Stimulated activated CD8-positive, alpha-beta memory T cell treated with anti-CD3 and anti-CD28 coated beads, Interleukin-15, amount 100 ng/mL, for 4 hours (primary cell): ENCODE data around the gene TFCP2L1.

Experiments
- DNase-seq, 2 donors: peaks; one replicate each; pipeline ENCODE4 v3.0.0-alpha.2; 2020; ENCODE audit warnings: low read depth in 2 of 2

The TFCP2L1 gene

DNA sequence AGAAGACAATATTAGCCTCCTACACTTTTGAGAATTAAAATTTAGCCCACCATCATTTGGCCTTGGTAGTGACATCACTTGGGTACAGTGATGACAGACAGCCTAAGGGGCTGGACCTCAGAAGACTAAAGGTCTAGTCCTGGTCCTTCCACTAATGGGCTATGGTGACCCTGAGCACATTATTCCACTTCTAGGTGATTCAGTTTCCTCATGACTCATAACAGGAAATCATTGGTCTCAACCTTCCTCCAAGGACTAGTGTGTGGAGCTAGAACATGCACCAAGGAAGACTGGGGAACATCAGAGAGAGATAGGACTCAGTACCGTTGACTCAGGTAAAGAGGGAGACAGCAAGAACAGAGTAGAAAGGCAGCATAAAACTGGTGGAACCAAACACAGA lies 64.0 kb downstream of the TFCP2L1 start:
- DNase-seq: no peak

DNA sequence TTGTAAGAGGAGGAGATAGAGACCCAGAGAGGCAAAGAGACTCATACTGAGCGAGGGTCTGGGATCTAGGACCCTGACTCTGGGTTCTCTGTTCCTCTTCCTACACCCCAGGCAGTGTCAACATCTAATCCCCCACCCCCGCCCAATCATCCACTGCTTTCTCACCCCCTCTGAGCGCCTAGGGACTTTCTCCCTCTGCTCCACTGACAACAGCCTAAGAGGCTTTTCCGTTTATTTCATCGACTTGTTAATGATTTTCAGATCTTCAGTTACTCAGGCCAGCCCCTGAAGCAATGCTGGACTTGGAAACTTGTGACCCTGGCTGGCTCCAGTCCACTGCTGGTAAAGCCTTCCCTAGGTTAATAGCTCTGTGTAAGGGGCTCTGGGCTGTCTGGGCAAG lies 65.1 kb downstream of the TFCP2L1 start:
- DNase-seq: no peak

GRCh38 chr2:121218386-121218938 lies 66.5 kb downstream of the TFCP2L1 start:
- no peak for DNase-seq

GRCh38 chr2:121217627-121218026 lies 67.4 kb downstream of the TFCP2L1 start:
- no peak for DNase-seq

DNA sequence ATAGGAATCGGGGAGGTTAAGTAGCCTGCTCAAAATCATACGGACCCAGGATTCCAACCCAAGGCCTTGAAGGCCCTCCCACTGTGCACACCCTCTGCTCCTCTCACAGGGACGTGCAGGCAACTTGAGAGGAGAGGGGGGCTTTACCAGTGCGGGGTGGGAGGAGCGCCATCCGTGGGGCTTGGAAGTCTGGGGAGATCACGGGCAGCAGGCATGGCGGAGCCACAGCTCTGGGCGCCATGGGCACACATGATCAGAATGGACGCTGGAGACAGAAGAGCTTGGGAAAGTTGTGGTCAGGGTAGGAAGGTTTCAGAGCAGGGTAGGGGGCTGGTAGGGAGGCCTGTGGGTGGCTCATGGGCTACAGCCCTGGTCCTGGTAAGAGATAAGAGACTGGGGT lies 70.7 kb downstream of the TFCP2L1 start:
- DNase-seq: no peak

- no peak for DNase-seq
These were observed 71.6 kb downstream of the TFCP2L1 start for GRCh38 chr2:121213386-121213785.

DNA sequence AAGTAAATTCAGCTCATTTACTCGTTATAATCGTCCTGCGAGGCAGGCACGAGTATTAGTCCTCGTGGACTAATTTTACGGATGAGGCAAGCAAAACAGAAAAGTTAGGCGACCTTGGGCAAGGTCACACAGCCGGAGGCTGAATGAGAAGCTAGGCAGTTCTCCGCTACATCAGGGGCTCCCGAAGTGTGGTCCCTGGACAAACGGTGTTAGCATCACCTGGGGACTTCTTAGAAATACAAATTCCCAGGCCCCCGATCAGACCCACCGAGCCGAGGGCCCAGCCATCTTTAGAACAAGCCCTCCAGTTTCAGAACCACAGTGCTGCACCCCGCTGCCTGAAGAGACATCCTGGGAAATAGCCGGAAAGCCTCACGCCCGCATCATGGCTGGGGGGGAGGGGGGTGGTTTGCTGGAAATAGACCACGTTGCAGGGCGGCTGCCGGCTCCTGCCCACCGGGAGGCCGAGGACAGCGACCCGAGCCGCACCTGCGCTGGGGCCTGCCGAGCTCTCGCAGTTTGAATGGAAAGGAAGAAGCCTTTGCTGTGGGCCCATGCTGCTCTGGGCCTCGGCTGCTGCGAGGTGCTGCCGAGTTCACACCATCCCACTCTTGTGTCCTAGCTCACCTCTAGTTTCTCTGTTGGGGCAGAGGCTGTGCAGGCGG lies 72.2 kb downstream of the TFCP2L1 start:
- no peak for DNase-seq

DNA sequence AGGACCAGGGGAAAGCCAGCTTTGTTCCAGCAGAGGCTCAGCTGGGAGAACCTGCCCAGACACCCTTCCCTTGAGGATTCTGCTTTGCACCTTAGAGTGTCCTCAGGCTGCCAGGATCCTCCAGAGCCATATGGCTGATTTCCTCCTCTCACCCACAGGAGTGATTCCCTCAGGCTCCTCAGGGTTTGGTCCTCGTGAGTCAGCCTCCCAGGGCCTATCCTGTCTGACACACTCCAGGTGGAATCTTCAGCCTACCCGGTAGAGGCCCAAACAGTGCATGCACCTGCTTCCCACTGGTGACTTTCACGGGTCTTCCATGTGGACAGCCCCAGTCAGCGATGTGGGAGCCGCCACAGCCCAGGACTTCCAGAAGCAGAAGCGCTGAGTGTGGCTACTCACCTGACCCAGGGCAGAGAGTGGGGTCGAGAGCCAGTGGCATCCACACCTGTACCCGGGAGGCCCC lies 73.3 kb downstream of the TFCP2L1 start:
- no peak for DNase-seq

- no peak for DNase-seq
These were observed 73.8 kb downstream of the TFCP2L1 start for GRCh38 chr2:121211251-121211650.

DNA sequence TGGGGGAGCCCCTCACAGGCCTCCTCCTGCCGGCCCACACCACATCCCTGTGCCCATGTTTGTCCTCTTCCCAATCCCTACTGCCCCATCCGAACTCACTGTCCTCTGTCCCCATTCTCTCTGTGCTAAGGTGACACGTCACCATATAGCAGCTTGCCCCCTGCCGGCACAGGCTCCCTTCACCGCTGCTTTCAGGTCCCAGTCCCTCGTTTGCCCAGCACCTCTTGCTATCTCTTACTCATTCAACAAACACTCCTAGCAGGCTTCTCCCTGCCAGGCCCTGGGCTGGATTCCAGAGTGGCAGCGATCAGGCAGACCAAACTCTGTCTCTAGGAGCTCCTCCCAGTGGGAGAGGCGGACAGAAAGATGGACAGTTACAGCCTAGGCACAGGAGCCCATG lies 74.3 kb downstream of the TFCP2L1 start:
- DNase-seq: no peak

DNA sequence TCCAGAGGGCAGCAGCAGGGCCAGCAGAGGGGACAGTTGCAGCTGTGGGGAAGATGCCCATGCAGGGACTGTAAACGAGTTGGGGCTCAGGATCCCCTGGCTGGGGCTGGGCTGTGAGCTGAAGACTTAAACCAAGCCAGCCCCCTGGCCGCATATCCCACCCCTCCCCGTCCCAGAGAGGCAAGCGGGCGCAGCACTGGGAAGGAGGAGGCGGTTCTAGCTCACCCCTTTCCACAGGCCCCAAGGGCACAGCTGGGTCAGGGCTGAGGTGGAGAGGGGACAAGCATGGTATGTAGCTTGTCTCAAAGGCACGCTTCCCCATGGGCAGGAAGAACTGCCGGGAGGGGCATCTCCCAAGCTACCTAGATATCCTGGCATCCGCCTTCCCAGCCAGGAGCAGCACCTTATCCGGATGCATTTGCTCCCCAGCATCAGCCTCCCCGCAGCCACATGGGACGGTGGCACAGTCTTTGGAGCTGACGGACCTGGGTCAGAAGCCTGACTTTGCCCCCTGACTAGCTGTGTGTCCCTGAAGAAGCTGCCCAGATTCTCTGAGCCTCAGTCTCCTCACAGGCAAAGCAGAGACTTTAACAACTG lies 75.9 kb downstream of the TFCP2L1 start:
- DNase-seq: no peak

GRCh38 chr2:121207494-121207893 lies 77.5 kb downstream of the TFCP2L1 start:
- no peak for DNase-seq

DNA sequence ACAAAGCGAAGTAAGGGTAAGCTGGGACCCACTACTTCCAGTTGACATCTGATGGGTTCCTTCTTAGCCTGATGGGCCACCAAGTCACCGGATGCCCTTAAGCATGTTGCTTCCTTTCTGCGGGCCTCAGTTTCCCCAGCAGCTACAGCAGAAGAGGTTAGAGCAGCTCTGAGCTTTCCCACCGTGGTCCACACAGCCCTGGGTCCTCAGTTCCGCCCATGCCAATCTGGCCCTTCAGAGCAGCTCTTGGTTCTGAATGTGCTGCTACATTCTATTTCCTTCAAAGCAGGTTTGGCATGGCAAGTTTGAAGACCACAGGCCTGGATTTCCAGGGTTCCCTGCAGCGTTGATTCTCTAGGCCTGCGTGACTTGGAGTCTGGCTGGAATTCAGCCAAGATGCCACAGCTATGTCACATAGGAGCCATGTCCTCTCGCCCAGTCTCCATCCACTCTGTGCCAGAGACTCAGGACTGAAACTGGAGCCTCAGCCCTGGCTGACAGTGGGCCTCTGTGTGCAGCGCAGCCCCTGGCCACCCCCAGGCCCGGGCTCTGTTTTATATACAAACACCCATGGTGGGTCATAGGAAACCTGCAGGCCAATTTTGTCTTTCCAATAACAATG lies 79.6 kb downstream of the TFCP2L1 start:
- no peak for DNase-seq

DNA sequence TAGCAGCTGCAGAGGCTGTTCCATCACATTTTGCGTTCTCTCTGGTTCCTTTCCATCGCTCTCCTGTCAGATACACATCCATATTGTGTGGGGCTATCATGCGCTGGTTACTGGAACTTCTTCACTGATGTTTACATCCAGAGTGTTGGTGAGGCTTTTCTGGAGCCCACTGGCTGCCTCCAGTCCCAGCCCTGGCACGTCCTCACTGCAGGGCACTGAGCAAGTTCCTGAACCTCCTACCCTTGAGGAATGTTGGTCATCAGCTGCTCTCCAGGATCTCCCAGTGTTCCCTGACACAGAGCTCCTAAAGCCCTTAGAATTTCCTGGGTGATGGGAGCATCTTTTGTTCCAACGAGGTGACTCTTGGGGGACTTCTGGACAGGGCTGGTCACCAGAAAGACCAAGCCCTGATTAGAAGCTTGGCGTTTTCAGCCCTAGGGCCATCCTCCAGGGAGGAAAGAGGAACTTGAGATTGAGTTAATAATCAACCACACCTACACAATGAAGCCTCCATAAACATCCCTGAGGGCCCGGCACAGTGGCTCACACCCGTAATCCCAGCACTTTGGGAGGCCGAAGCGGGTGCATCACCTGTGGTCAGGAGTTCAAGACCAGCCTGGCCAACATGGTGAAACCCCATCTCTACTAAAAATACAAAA lies 81.3 kb downstream of the TFCP2L1 start:
- no peak for DNase-seq

DNA sequence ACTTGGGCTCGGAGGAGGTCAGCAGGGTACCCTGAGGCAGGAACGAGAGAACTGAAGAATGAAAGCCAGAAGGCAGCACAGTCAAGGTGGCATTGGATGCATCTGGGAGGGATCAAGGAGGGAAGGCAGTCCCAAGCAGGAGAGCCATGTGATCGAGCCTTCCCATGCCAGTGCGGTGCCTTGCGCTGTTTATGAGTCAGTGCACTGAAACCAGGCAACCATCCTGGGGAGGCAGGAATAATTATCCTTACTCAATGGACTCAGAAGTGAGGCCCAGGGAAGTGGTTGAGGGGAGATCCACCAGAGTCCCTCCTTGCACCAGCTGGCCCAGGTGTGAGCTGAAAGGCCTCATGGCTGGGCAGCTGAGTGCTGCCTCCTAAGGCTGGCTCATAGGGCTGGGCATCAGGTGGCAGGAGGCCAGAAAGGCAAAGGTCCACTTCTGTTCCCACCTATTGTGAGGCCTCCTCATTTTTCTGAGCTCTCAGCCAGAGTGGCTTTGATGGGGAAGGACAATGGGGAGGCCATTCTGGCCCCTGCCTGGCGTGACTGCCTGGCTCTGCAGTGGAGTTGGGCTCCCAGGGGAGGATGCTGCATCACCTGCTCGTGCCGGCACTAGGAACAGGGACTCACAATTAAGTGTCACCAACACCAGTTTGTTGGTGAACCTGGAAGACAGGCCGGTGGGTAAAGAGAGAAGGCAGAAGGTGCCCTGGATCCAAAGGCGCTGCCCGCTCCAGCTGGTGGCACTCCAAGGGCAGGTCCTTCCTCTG lies 82.3 kb downstream of the TFCP2L1 start:
- no peak for DNase-seq

DNA sequence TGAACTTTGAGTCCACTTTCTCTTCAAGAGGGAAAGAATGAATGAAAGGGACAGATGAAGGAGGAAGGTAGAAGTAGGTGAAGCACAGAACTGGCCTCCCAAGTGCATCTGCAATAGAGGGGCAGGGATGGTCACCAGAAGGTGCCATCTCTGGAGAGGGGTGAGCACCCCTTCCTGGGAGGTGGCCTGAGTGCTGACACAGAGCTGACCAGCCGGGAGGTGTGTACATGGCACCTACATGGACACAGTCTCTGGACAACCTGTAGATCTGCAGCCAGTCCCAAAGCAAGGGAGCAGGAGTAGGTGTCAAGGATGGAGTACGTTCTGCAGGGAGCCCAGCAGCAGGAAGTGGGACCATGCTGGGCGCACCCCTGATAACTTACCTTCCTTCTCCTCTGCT lies 83.2 kb downstream of the TFCP2L1 start:
- DNase-seq: no peak

DNA sequence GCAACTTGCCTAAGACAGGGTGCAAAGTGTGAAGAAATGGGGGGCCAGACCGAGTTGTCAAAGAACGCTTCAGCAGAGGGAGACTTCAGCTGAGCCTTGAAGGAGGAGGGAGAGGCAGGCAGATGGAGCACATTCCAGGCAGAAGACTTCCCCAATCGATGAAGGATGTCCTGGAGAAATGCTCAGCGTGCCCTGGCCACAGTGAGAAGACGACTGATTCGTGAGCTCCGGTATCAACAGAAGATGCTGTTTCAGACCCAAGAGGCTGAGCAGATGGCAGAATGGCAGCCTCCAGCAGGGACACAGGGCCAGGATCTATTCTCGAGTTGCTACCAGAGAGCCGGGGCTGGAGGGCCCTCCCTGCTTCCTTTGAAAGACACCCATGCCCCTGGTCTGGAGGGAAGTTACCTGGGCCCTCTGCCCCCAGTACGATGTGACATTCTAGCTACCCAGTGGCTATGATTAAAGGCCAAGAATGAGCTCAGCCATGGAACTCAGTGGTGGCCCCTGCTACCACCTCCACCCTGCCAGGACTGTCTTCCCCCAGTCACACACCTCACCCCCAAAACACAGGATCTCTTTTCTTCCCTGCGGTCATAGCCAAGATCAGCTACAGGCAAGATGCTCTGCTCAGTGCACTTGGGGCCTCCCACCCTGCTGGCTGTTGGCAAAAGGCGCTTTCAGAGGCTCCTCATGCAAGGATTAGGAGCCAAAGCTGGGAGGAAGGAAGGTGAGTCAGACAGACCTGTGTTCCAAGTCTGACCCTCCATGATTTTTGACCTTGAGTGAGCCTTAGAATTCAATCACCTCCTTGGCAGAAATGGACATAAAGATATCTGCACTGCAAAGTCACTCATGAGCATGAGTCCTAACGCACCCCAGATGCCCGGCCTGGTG lies 84.3 kb downstream of the TFCP2L1 start:
- no peak for DNase-seq

DNA sequence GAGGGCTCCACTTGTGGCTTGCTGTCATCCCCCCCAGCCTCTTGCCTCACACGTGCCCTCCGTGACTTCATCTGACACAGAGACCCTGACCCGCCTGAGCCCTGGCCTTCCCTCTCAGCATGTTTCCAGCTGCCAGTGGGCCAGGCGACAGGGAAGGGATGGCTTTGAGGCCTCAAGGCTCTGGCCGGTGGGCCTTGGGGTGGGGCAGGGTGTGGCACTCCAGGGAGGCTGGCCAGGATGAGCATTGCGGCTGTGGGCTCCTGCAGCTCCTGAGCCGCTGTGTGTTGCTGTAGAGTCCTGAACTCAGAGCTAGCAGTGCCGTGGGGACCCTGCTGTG lies 85.0 kb downstream of the TFCP2L1 start:
- no peak for DNase-seq

DNA sequence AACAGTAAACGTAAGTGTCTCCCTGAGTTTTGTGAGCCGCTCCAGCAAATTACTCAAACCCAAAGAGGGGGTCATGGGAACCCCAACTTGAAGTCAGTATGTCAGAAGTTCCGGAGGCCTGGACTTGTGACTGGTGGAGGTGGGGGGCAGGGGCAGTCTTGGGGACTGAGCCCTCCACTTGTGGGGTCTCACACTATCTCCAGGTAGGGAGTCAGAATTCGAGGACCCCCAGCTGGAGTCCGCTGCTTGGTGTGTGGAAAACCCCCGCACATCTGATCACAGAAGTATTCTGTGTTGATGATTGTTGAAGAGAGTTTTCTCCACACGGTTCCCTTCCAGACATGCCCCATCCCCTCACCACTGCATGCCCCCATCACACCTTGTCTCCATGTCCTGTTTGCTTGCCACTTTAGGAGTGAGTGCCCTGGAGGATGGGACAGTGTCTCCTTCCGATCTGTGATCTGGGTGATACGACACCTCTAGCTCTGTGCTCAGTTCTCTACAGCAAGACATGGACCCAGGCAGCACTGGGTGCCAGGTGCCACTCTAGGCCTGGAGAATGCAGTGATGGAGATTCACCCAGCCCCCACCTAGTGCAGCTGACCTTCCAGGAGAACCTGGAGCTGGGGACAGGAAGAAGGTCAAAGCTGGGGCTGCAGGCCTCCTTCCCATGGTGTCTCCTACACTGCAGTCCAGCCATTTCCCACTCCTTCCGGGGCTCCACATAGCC lies 85.6 kb downstream of the TFCP2L1 start:
- DNase-seq: no peak
